CD14-positive monocyte (primary cell): ENCODE results near the gene KRT72. TPM values are rescaled to one million over a fixed set of nuclear protein-coding genes. Genes with fewer than 3 reads are reported as not detected.

Experiments used
- DNase-seq, 3 donors: peaks; one replicate each; pipeline ENCODE4 v3.0.0-alpha.2; 2011 to 2022
- H2AFZ ChIP-seq: 2 replicates; pipeline ENCODE4 v1.6.0; 2012; ENCODE audit warnings: mild to moderate bottlenecking, low read depth, low read length, inconsistent platforms; ENCODE audit not compliant: insufficient read depth, poor library complexity, severe bottlenecking
- H3K27ac ChIP-seq, 2 donors: 1 replicate in 1 of 2; 2 replicates in 1 of 2; pipeline ENCODE4 v1.5.1; 2012 to 2013; ENCODE audit warnings: low read length in 2 of 2, control low read depth in 1 of 2, inconsistent platforms in 1 of 2, low read depth in 1 of 2, mild to moderate bottlenecking in 1 of 2
- H3K27me3 ChIP-seq, 2 donors: one replicate each; pipeline versions ENCODE4 v1.6.0 to v1.6.1; 2011 to 2013; ENCODE audit warnings: low read length in 2 of 2; ENCODE audit not compliant: control insufficient read depth in 2 of 2, insufficient read depth in 2 of 2
- H3K36me3 ChIP-seq, 2 donors: replicated peaks in 1 of 2; 1 replicate in 1 of 2; 2 replicates in 1 of 2; pipeline versions ENCODE4 v1.5.1 to v1.6.1; 2012 to 2013; ENCODE audit warnings: low read length in 2 of 2, control low read depth in 1 of 2, inconsistent platforms in 1 of 2, mild to moderate bottlenecking in 1 of 2; ENCODE audit not compliant: insufficient read depth in 2 of 2, control insufficient read depth in 1 of 2
- H3K4me1 ChIP-seq, 2 donors: 1 replicate in 1 of 2; 2 replicates in 1 of 2; pipeline versions ENCODE4 v1.5.1 to v1.6.1; 2012 to 2013; ENCODE audit warnings: low read length in 2 of 2, control low read depth in 1 of 2, inconsistent platforms in 1 of 2, mild to moderate bottlenecking in 1 of 2, moderate library complexity in 1 of 2; ENCODE audit not compliant: insufficient read depth in 2 of 2, control insufficient read depth in 1 of 2
- H3K4me2 ChIP-seq: replicated peaks from 2 replicates; pipeline ENCODE3; 2012; ENCODE audit warnings: low read length, moderate library complexity, mild to moderate bottlenecking; ENCODE audit not compliant: poor library complexity, severe bottlenecking; ENCODE audit errors: extremely low read depth
- H3K4me3 ChIP-seq, 3 experiments: fragments of 200-600 bp in 1 of 3; sonication (generic) in 1 of 3; replicated peaks in 1 of 3; 1 replicate in 2 of 3; 2 replicates in 1 of 3; pipeline ENCODE4 v1.5.1; 2011 to 2013; ENCODE audit warnings: low read length in 3 of 3, mild to moderate bottlenecking in 3 of 3, control low read depth in 2 of 3, low read depth in 2 of 3, inconsistent platforms in 1 of 3, moderate library complexity in 1 of 3
- H3K79me2 ChIP-seq: 2 replicates; pipeline ENCODE4 v1.6.0; 2012; ENCODE audit warnings: mild to moderate bottlenecking, control low read depth, inconsistent platforms, low read length, moderate library complexity; ENCODE audit not compliant: insufficient read depth
- H3K9ac ChIP-seq: 2 replicates; pipeline ENCODE4 v1.6.0; 2017; ENCODE audit warnings: low read length, mild to moderate bottlenecking; ENCODE audit not compliant: insufficient read depth, poor library complexity, severe bottlenecking
- H3K9me3 ChIP-seq, 2 donors: replicated peaks in 1 of 2; 1 replicate in 1 of 2; 2 replicates in 1 of 2; pipeline versions ENCODE4 v1.5.1 to v1.6.1; 2012 to 2013; ENCODE audit warnings: low read length in 2 of 2, control low read depth in 1 of 2; ENCODE audit not compliant: control insufficient read depth in 1 of 2, insufficient read depth in 1 of 2
- H4K20me1 ChIP-seq: 2 replicates; pipeline ENCODE4 v1.6.0; 2012; ENCODE audit warnings: mild to moderate bottlenecking, low read length, control low read depth, moderate library complexity; ENCODE audit not compliant: insufficient read depth
- H3K27ac Mint-ChIP-seq, 7 donors: one replicate each; pipeline ENCODE4 v1.8.0; 2020; ENCODE audit warnings: mild to moderate bottlenecking in 7 of 7, mixed read lengths in 7 of 7, moderate library complexity in 6 of 7, inconsistent platforms in 2 of 7
- H3K27me3 Mint-ChIP-seq, 3 donors: one replicate each; pipeline ENCODE4 v1.8.0; 2021 to 2022; ENCODE audit warnings: low read depth in 3 of 3, mild to moderate bottlenecking in 3 of 3, mixed read lengths in 3 of 3, moderate library complexity in 3 of 3, inconsistent platforms in 1 of 3
- H3K36me3 Mint-ChIP-seq, 2 donors: one replicate each; pipeline ENCODE4 v1.8.0; 2020; ENCODE audit warnings: mixed read lengths in 2 of 2, inconsistent platforms in 1 of 2, mild to moderate bottlenecking in 1 of 2
- H3K4me1 Mint-ChIP-seq: one replicate; pipeline ENCODE4 v1.8.0; 2020; ENCODE audit warnings: mild to moderate bottlenecking, mixed read lengths
- H3K4me3 Mint-ChIP-seq, 2 donors: one replicate each; pipeline ENCODE4 v1.8.0; 2020; ENCODE audit warnings: mild to moderate bottlenecking in 2 of 2, mixed read lengths in 2 of 2, moderate library complexity in 1 of 2
- H3K9me3 Mint-ChIP-seq, 7 donors: one replicate each; pipeline ENCODE4 v1.8.0; 2020 to 2022; ENCODE audit warnings: mixed read lengths in 7 of 7, mild to moderate bottlenecking in 6 of 7, moderate library complexity in 6 of 7, inconsistent platforms in 2 of 7
- WGBS: methylation state at CpG from one replicate; pipeline ENCODE4 v1.1.5; 2013; ENCODE audit warnings: missing lambda C conversion rate; ENCODE audit not compliant: insufficient coverage; 5-methylcytosine and 5-hydroxymethylcytosine counted together
- intact Hi-C, 2 donors: fragments of 100-400 bp; cut with micrococcal nuclease; formaldehyde crosslinking; loops; one replicate each; pipeline versions ENCODE4 v1.15.0 to v1.15.1; 2023
- polyA plus RNA-seq, 3 donors: library from polyadenylated mRNA; depleted of rRNA in 1 of 3; unstranded in 2 of 3; stranded (reverse) in 1 of 3; fragments of 300-500 nt in 2 of 3; fragments of >200 nt in 1 of 3; fragmentation: Illumina TruSeq in 2 of 3; gene quantifications; 1 replicate in 2 of 3; 2 replicates in 1 of 3; pipeline ENCODE4 v1.2.3, GENCODE V29; 2012 to 2021
- TF ChIP-seq, protein P1 (sequence below): fragments of 200-600 bp; IDR thresholded peaks from one replicate; pipeline ENCODE4 v1.8.0; 2022; ENCODE audit warnings: antibody characterized with exemption, mild to moderate bottlenecking

Gene KRT72
- polyA plus RNA-seq, 3 donors, result not detected

DNA sequence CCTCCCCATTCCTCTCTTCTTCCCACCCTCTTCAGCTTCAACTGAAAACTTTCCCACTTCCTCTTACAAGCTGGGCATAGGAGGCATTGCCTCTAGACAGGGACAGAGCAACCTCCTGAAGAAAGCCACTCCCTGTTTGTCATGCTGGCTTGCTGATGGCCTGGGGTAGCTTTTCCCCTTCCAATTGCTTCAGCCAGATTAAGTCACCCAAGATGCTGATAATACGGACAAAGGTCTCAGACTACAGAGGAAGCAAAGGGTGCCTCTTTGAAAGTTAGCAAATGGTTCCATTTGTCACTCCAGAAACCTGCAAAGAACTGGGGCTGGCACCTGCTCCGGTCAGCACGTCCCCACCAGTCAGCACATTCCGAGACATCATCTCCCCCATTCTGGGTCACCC, 44.7 kb upstream of the KRT72 start:
- no peaks in the 10 kb centered on the region for H3K36me3 ChIP-seq
- no peaks in the 10 kb centered on the region for H3K27me3 ChIP-seq
- Mint-ChIP-seq H3K4me3 (no peak overlapping the region), H3K9me3 (no peaks in the 10 kb centered on the region), H3K27me3 (peaks cover 0 to 5% (median 3%) of the 10 kb centered on the region in 3 donors), H3K36me3 (no peaks in the 10 kb centered on the region), H3K4me1 (peaks cover 10% of the 10 kb centered on the region), H3K27ac (peak overlapping the region in 1 of 7 donors; percentile 58)
- no peak for DNase-seq
- no peak overlapping the region for H3K4me2 ChIP-seq
- no peaks in the 10 kb centered on the region for H3K9me3 ChIP-seq
- H3K9ac ChIP-seq, result no peak overlapping the region
- no peaks in the 10 kb centered on the region for H4K20me1 ChIP-seq
- H3K79me2 ChIP-seq, result no peaks in the 10 kb centered on the region
- no peak overlapping the region for H3K27ac ChIP-seq
- TF ChIP-seq, protein P1, sequence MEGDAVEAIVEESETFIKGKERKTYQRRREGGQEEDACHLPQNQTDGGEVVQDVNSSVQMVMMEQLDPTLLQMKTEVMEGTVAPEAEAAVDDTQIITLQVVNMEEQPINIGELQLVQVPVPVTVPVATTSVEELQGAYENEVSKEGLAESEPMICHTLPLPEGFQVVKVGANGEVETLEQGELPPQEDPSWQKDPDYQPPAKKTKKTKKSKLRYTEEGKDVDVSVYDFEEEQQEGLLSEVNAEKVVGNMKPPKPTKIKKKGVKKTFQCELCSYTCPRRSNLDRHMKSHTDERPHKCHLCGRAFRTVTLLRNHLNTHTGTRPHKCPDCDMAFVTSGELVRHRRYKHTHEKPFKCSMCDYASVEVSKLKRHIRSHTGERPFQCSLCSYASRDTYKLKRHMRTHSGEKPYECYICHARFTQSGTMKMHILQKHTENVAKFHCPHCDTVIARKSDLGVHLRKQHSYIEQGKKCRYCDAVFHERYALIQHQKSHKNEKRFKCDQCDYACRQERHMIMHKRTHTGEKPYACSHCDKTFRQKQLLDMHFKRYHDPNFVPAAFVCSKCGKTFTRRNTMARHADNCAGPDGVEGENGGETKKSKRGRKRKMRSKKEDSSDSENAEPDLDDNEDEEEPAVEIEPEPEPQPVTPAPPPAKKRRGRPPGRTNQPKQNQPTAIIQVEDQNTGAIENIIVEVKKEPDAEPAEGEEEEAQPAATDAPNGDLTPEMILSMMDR, result no peak
- no peak overlapping the region for H3K4me3 ChIP-seq
- WGBS, result 64% methylated on average over 4 of the region's 4 CpGs
- intact Hi-C loops, result no loop called here
- H2AFZ ChIP-seq, result no peak overlapping the region
- no peaks in the 10 kb centered on the region for H3K4me1 ChIP-seq

DNA sequence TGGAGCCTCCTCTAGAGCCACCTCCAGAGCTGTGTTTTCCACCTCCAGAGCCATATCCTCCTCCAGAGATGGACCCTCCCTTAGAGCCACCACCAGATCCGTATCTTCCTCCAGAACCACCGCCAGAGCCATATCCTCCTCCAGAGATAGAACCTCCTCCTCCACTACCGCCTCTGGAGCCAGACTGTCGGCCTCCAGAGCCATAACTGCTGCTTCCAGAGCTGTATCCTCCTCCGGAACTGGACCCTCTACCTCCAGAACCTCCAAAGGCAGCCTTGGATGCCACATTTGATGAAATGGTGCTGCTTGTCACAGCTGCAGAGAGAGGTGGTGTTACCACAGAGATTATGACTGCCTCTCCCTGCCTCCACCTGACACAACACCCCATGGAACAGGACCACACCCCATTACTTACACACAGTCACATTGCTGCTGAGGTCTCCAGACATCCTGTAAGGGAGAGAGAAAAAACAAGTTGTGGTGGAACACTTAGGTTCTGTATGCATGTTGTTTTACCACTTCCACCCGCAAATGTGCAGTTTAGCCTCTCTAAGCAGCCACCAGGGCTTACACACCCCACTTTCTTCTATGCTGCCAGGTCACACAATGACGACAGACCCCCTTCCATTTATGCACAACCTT, 44.0 kb upstream of the KRT72 start:
- Mint-ChIP-seq H3K27me3 (peaks cover 0 to 5% (median 3%) of the 10 kb centered on the region in 3 donors), H3K4me1 (peaks cover 10% of the 10 kb centered on the region), H3K36me3 (no peaks in the 10 kb centered on the region), H3K4me3 (no peak overlapping the region), H3K27ac (no peak overlapping the region), H3K9me3 (no peaks in the 10 kb centered on the region)
- Histone ChIP-seq H3K9me3 (no peaks in the 10 kb centered on the region), H4K20me1 (no peaks in the 10 kb centered on the region), H3K79me2 (no peaks in the 10 kb centered on the region), H3K4me2 (no peak overlapping the region), H2AFZ (no peak overlapping the region), H3K9ac (no peak overlapping the region), H3K4me1 (no peaks in the 10 kb centered on the region), H3K27me3 (no peaks in the 10 kb centered on the region), H3K27ac (no peak overlapping the region), H3K36me3 (no peaks in the 10 kb centered on the region), H3K4me3 (no peak overlapping the region)
- intact Hi-C loops, result no loop called here
- TF ChIP-seq, protein P1, result no peak
- DNase-seq, result no peak
- WGBS, result 76% methylated on average over 5 of the region's 7 CpGs
